ENCODE results near the gene FAM228A.

DNA sequence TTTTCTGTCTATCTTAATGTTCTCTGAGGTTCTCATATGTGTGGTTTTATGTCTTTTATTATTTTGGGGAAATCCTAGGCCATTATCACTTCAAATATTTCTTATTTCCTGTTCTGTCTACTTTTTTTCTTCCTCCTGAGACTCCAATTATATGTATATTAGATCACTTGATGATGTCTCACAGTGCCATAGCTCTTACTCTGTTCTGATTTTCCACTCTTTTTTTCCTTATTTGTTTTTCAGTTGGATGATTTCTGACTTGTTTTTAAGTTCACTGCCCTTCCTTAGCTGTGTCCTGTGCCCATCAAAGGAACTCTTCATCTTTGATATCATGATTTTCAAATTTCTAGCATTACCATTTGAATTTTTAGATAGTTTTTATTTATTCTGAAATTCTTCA is 27.5 kb upstream of the FAM228A start:
- TF ChIP-seq, protein P1, sequence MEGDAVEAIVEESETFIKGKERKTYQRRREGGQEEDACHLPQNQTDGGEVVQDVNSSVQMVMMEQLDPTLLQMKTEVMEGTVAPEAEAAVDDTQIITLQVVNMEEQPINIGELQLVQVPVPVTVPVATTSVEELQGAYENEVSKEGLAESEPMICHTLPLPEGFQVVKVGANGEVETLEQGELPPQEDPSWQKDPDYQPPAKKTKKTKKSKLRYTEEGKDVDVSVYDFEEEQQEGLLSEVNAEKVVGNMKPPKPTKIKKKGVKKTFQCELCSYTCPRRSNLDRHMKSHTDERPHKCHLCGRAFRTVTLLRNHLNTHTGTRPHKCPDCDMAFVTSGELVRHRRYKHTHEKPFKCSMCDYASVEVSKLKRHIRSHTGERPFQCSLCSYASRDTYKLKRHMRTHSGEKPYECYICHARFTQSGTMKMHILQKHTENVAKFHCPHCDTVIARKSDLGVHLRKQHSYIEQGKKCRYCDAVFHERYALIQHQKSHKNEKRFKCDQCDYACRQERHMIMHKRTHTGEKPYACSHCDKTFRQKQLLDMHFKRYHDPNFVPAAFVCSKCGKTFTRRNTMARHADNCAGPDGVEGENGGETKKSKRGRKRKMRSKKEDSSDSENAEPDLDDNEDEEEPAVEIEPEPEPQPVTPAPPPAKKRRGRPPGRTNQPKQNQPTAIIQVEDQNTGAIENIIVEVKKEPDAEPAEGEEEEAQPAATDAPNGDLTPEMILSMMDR (conservative IDR thresholded peaks at IDR 0.05; ENCODE audit: low read length), result no peak
- no peak for TF ChIP-seq EZH2phosphoT487 (IDR thresholded peaks at IDR 0.05; ENCODE audit: borderline replicate concordance)

All from Loucy (cell line).